HG03460 (cell line): ENCODE measurements around the gene AZI2.

Experiments used
- ATAC-seq: cut with Tn5 transposase; IDR thresholded peaks from one replicate; pipeline ENCODE4 v1.9.1; 2021; ENCODE audit not compliant: unreplicated experiment

The AZI2 gene, protein sequence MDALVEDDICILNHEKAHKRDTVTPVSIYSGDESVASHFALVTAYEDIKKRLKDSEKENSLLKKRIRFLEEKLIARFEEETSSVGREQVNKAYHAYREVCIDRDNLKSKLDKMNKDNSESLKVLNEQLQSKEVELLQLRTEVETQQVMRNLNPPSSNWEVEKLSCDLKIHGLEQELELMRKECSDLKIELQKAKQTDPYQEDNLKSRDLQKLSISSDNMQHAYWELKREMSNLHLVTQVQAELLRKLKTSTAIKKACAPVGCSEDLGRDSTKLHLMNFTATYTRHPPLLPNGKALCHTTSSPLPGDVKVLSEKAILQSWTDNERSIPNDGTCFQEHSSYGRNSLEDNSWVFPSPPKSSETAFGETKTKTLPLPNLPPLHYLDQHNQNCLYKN

DNA sequence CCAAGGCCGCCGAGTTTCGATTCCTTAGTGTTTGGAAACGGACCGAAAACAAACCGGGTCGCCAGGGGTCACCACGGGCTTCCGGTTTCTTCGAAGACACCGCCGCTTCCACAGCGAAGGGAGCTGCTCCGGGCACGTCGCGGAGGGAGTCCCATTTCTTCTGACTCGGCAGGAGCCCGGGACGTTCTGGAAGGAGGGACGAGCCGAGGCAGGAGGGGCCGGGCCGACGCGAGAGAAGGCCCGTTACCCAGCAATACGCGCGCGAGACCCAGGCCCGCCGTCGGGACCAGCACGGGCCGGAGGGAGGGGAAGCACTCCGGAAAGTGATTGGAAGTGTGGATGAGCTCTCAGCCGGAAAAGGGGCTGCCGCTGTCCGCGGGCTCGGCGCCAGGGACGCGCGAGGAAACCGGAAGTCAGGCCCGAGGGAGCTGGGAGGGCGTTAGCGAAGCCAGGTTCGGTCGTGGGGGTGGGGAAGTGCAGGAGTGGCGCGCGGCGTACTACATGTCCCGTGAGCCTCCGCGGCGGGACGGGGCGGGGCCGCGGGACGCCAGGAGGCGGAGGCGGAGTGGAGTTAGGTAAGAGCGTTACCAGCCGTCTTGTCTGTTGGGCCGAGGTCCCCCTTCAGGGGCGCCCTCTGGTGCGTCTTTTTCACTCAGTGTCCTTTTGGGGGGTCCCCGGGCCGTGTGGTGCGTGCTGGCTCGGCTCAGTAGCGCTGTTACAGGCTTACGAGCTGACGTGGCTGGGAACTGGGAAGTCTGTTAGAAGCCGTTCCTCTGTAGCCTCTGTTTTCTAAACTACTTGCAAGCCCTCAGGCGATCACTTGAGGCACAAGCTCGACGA is at the start of gene AZI2, which contains the start of gene ZCWPW2:
TSS of gene AZI2 (minus strand) at position 196 of the 840 bp plus-strand sequence. CDS start 8,207 bp downstream, outside the sequence.
TSS of gene ZCWPW2 (plus strand) at position 93 of the 840 bp plus-strand sequence. CDS start 64,348 bp downstream, outside the sequence.
- peak; percentile 87 for ATAC-seq

DNA sequence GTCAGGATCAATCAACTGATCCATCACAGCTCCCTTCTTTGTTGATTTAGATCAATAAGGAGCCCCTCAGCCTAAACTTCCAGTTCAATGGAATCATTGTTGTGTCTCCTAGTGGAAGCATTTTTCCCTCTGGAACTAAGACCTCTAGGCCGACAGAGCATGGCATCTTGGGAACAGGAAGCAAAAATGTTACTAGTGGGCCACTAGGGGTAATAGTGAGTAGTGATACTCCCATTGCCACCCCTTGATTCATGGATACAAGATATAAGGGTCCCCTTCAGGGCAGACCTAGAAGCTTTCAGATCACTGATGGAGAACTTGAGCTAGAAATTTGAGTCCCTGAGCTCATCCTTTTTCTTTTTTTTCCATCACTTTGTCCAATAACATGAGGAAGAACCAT is 40.4 kb upstream of the AZI2 start:
- no peak for ATAC-seq

DNA sequence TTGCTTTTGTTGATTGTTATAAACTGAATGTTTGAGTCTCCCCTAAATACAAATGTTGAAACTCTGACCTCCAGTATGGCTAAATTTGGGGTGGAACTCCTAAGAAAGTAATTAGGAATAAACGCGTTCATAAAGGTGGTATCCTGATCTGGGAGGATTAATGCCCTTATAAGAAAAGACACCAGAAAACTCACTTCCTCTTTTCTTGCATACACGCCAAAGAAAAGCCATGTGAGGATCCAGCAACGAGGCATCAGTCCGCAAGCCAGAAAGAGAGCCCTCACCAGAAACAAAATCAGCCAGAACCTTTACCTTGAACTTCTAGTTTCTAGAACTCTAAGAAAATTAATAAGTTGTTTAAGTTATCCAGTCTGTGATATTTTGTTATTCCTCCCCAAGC is 37.4 kb upstream of the AZI2 start:
- ATAC-seq: no peak

DNA sequence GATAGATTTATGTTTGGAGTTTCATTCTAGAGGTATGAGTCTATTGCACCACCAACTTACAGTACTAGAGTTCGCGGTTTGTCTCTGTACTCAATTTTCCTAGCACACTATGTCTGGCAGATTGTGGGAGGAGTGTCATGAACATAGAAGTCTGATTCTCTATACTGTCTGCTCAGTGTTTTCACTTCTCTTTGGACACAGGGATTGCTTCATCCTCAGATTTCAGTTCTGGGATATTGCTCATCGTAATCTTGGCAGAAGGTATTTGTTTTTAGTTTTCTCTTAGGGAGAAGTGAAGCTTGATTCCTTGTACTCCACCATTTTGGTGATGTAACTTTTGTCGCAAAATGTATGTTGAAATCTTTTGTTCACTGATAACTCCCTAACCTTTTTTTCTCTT is 27.8 kb upstream of the AZI2 start:
- ATAC-seq: no peak

DNA sequence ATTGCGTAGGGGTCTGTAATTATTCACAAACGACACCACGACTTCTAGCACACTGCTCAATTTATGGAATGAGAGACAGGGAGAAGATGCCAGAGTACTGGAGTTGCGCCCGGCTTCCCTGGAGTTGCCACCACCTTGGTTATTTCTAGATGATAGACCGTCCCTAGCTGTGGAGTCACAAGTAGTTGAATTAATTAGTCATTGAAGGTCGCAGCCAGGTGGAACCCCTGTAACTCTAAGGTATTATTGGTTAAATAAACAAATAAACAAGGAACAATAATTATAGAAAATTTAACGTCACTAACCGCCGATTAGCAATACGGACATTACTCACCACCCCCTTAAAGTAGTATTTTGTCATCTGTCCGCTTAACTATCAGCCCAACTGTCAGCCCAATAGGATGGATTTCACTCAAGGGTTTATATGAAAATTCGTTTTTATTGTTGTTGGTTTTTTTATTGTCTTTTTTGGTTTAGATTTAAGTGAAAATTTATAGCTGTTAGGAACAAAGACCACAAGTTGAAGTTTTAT is 911 bp upstream of the AZI2 start:
- no peak for ATAC-seq

DNA sequence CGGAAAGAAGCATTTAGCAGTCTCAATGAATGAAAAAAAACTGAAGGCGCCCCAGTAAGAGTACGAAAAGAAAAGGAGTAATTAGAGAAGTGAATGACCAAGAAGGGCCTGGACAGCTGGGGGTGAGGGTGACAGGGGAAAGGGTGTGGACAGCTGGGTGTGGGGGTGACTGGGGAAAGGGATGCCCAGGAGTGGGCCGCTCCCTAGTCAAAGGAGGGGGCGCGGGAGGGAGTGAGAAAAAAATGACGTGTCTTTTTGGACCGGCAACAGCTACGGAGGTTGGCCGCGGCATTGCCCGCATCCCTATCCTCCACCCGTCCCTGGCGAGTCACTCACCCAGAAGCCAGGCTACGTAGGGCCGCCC is 377 bp downstream of the AZI2 start:
- no peak for ATAC-seq

DNA sequence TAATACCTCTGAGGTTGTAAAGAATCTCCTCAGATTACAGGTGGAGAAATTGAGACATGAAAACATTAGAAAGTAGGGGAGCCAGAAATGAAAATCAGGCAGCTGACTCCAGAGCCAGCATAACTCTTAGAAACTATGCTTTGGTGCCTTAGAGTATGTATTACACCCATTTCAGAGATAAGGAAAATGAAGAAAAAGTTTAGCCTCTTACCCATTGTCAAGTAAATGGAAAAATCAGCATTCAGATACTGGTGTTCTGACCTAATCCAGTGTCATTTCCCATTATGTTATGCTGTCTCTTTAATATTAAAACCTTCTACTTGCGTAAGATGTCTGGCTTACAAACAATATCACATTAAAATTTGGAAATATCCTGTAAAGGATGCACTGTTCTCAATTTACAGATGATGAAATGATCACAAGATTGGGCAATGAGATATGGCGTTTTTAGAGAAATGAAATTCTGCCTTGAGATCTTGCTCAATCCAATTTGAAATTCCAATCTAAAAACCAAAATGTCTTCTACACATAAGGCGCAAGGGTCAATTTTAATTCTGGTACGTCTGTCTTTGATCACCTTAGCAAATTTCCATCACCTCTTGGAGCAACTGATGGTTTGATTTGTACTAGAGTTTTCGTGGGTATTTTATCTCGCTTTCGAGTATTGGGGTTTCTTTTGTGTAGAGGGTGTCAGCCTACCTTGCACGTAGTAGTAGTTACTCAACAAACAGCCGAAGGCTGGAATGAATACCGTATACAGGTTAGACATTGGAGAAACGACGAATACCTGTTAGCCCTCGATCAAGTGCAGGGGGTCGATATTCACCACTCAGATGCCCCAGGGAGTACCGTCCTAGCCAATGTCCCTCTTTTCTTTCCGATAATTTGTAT is 1.0 kb downstream of the AZI2 start:
- ATAC-seq: no peak

DNA sequence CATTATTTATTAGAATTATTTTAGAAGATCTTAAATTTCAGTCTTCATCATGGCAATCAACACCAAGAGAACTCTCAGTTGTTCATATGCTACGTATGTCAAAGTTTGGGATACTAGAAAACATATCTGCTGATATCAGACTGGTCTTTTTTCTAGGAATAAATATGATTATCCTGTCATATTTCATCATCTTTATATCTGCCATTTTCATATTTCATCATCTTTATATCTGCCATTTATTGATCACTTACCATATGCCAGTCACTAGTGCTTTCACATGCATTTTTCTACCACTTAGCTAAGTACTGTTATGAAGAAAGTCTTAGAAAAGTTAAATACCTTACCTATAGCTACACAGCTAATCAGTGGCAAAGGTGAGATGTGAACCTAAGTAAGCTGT is 2.9 kb downstream of the AZI2 start:
- no peak for ATAC-seq

DNA sequence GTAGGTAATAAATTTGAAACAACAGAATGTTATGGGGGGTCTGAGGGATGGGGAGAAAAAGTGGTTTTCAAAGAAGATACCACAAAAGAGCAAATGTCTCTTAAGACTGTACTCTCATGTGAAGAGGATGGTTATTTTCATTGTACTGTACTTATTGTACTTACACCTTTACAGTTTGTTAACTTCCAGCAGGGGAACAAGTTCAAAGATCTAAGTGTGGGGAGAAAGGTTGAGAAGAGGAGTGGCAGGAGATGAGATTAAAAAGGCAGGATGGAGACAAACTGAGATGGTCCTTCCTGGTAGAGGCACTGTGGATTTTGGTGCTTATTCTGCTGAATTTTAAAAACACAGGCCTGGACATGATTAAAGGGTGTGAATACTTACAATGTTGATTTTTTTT is 5.5 kb downstream of the AZI2 start:
- ATAC-seq: no peak

DNA sequence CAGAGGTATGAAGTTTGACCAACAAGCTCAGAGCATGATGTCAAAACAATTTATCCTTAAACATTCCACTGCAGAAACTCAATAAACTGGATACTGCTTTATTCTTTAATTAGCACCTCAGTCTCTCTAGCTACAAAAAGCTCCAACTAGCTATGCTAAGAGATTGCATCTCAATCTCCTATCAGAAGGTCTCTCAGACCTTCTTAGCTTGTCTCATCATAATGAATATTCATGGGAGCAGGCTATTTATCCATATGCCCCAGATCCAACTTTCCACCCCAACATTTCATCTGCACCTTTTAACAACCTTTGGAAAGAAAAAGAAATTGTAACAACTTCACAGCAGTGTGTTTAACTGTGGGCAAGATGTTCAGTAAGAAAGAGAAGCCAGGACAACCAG is 11.4 kb downstream of the AZI2 start:
- ATAC-seq: no peak

DNA sequence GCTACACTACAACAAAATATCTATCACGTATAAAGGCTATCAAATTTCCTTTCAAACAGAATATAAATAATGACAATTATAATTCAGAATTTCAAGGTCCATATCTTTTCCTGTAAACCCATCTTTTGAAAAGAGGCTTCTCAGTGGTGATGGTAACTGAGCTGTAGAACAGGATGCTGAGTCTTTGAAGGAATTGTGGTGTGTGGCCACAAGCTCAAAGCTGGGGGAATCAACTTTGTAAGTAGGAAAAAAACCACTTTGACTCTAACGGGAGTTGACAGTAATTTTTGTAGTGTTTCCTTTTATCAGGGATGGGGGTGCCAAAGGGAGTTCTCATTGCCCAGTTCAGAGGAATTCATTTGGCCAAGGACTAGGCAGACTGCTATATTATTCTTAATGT is 13.4 kb downstream of the AZI2 start:
- no peak for ATAC-seq

DNA sequence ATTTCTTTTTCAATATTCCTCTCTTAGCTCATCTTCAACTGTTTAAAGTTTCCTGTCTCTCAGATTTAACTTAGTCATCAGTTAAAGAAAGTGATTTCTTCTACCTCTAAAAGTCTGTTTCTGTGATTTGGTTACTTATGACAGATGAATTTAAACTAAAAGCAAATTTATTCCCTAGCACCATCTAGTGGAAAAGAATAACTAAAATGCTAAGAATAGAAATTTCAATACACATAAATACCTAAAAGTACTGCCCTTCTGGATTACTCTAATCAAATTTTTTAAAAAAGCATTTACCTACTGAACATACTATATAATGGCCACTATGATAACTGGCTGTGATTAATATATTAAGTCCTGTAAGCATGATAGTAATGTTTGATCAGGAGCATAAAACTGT is 14.1 kb downstream of the AZI2 start:
- no peak for ATAC-seq

DNA sequence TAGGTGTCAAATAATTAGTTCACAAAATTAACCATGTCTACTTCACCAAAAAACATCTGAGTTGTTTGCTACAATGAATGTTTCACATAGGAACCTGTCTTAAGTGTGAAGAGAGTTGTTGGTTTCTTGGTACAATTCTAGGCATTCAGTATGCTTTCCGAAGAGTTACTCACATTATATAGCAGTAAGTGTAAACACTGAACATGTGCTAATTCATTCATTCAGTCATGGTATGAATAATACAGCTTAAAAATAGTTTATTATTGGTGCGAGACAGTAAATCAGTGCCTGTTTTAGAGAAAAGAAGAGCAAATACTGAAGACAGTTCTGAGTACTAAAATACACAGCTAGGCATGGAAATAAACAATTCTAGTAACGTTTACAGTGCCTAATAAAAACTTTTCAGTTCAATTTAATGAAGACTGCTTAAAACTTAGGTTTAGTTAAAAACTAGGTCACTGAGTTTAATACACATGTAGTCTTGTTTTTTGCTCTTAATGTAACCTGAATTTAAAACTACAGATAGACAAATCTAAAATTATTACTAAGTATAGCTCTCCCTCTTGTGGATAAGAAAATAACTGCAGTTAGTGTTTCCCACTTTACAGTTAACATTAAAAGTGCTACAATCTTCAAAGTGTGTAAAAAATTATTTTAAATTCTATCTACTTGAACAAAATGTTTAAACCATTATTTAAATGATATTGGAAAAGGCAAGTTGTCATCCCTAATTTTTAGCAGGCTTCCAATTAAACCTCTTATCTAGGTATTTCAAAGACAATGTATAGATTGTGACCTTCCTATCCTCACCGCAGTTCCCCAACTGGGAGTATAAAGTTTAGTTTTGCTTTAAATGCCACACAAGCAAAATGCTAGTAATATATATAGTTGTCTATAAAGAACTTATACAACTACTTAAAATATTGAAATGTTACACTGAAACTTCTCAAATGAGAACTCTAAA is 20.2 kb downstream of the AZI2 start:
- no peak for ATAC-seq

DNA sequence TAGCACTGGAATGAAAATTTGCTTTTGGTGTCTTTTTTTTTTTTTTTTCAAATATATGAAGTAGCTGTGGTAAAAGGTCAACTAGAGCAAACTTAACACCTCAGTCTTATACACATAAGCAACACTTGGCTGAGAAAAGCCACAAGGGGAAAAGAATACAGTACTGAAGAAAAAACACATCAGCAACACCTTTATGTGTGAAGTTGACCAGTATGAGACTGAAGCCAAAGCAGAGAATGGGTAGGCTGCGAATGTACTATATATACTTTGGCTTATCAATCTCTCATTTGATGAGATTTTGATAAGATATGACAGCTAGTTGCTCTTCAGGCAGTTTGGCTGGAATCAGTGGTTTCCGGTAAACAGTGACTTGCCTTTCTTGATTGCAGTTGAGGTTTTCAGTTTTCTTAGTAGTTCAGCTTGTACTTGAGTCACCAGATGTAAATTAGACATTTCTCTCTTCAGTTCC is 22.1 kb downstream of the AZI2 start:
- ATAC-seq: peak; percentile 79

DNA sequence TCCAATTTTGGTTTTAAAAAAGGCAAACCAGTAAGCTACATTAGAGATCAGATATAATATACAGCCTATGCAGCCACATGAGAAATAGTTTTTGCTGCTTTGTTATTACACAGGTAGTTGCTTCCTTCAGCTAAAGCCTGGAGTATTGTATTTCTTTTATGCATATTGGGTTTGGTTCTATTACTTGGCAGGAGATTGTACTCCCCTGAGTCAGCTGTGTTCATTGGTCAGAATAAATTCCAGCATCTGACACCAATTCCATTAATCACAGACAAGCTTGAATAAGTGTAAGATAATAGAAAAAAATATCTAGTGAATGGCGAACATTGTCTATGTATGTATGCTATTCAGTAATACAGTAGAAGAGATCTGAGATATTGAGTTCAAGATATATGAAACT is 26.2 kb downstream of the AZI2 start:
- no peak for ATAC-seq

DNA sequence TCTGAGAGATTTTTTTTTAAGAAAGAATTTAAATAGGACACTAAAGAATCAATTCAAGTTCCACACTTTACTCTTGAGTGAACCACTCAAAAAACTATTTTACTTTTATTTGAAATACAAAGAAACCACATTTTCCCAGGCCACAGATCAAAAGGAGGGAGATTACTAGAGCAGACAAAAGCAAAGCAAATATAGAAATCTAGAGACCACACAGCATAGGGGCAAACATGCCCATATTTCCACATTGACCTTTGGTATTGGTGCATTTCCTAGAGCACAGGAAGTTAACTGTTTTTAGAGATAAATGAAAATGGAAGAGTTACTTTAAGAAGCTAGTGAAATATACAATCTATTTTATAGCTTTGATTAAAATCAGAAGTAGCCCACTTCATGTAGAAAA is 27.6 kb downstream of the AZI2 start:
- no peak for ATAC-seq

DNA sequence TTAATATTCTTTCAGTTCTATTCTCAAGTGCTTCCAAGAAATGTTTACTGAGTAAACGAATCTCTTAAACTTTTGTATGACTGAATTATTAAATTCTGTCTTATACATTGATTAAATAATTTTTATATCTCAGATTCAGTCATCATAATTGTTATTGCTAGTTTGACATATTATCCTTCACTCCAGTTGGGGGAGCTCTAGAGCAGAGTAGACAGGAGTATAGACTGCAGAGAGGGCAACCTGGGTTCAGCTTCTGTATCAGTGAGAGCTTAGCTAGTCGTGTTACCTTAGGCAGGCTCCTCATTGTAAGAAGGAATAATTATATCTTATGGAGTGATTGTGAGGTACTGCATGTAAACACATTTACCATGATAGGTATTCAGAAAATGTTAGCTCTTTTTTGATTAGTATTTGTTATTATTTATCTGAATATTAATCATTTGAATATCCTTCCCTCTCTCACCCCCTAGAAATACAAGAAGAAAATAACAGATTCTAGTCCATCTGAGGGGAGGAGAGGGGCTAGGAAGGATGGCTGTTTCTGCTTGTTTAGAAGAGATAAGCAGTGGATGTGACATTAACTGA is 31.1 kb downstream of the AZI2 start:
- ATAC-seq: peak; percentile 82

DNA sequence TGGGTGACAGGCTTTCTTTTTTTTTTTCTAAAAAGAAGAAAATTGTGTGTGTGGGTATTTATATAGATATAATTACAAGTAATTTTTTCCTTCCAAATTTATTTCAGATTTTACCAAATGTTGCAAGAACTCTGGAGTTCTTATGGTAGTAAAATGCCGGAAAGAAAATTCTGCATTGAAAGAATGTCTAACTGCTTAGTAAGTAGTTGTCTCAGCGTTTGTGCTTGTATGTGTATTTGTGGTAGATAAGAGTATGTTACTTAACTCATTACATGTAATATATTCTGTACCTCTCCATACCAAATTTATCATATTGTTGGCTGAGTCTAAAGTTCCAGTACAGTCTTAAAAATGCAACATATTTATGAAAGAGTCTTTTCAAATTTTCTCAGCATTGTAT is 32.4 kb downstream of the AZI2 start:
- no peak for ATAC-seq

DNA sequence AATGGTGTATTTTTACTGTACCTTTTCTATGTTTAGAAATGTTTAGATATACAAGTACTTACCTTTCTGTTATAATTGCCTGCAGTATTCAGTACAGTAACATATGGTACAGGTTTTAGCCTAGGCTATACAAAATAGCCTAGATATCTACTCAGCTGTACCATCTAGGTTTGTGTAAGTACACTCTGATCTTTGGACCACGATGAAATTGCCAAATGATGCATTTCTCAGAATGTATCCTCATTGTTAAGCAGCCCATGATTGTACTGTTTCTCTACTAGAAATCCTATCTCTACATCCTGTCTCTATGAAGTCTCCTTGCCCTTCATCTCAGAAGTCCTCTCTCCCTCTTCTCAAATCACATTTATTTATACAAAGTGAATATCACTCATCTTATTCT is 32.9 kb downstream of the AZI2 start:
- ATAC-seq: no peak
